Neural progenitor cell (in vitro differentiated cells): ENCODE results near the gene USP7. TPM values are rescaled to one million over a fixed set of nuclear protein-coding genes. Genes with fewer than 3 reads are reported as not detected.

Source experiments
- DNase-seq: peaks from one replicate; pipeline ENCODE4 v3.0.0-alpha.2; 2016; ENCODE audit warnings: low spot score
- H2AFZ ChIP-seq: fragments of 200-600 bp; sonication (generic); replicated peaks from 2 replicates; pipeline ENCODE4 v1.6.1; 2016; ENCODE audit warnings: antibody characterized with exemption
- H3F3A ChIP-seq: fragments of 200-600 bp; sonication (generic); 2 replicates; pipeline ENCODE4 v1.6.1; 2016; ENCODE audit warnings: antibody characterized with exemption, low read depth
- H3K27ac ChIP-seq: fragments of 200-600 bp; sonication (generic); 2 replicates; pipeline ENCODE4 v1.5.1; 2016; ENCODE audit warnings: mild to moderate bottlenecking
- H3K27me3 ChIP-seq: fragments of 200-600 bp; sonication (generic); 2 replicates; pipeline ENCODE4 v1.6.1; 2016; ENCODE audit warnings: mild to moderate bottlenecking, moderate library complexity
- H3K36me3 ChIP-seq: fragments of 200-600 bp; sonication (generic); 2 replicates; pipeline ENCODE4 v1.5.1; 2016
- H3K4me1 ChIP-seq: fragments of 200-600 bp; sonication (generic); 2 replicates; pipeline ENCODE4 v1.6.1; 2016; ENCODE audit warnings: mixed run types
- H3K4me2 ChIP-seq: fragments of 200-600 bp; sonication (generic); 2 replicates; pipeline ENCODE4 v1.6.1; 2016
- H3K4me3 ChIP-seq: fragments of 200-600 bp; sonication (generic); 2 replicates; pipeline ENCODE4 v1.5.1; 2016
- H3K79me2 ChIP-seq: fragments of 200-600 bp; sonication (generic); 2 replicates; pipeline ENCODE4 v1.6.1; 2016; ENCODE audit warnings: low read depth
- H3K9ac ChIP-seq: fragments of 200-600 bp; sonication (generic); 2 replicates; pipeline ENCODE4 v1.6.1; 2016
- H3K9me3 ChIP-seq: fragments of 200-600 bp; sonication (generic); 2 replicates; pipeline ENCODE4 v1.5.1; 2016; ENCODE audit warnings: low read depth
- H4K20me1 ChIP-seq: fragments of 200-600 bp; sonication (generic); 2 replicates; pipeline ENCODE4 v1.6.1; 2016; ENCODE audit warnings: low read depth
- H3K27ac Mint-ChIP-seq: 3 replicates; pipeline ENCODE4 v1.8.0; 2021; ENCODE audit warnings: mixed read lengths
- H3K27me3 Mint-ChIP-seq: 2 replicates; pipeline ENCODE4 v1.8.0; 2022; ENCODE audit warnings: low read depth, mild to moderate bottlenecking, inconsistent platforms, moderate library complexity, mixed read lengths; ENCODE audit not compliant: insufficient read depth
- H3K36me3 Mint-ChIP-seq: 3 replicates; pipeline ENCODE4 v1.8.0; 2021; ENCODE audit warnings: mixed read lengths
- H3K4me1 Mint-ChIP-seq: 3 replicates; pipeline ENCODE4 v1.8.0; 2021; ENCODE audit warnings: mixed read lengths
- H3K4me3 Mint-ChIP-seq: 3 replicates; pipeline ENCODE4 v1.8.0; 2021; ENCODE audit warnings: mild to moderate bottlenecking, moderate library complexity, mixed read lengths
- H3K9me3 Mint-ChIP-seq: 3 replicates; pipeline ENCODE4 v1.8.0; 2020; ENCODE audit warnings: mixed read lengths
- EZH2 ChIP-seq: fragments of 200-600 bp; sonication (generic); IDR thresholded peaks from 2 replicates; pipeline ENCODE4 v1.6.1; 2017; ENCODE audit warnings: antibody characterized with exemption, mild to moderate bottlenecking, moderate library complexity
- EZH2phosphoT487 ChIP-seq: fragments of 200-600 bp; sonication (generic); IDR thresholded peaks from 2 replicates; pipeline ENCODE4 v1.6.1; 2017; ENCODE audit warnings: antibody characterized with exemption
- total RNA-seq: library from RNA; depleted of rRNA; stranded (reverse); fragments of >200 nt; gene quantifications from 2 replicates; pipeline ENCODE4 v1.2.3, GENCODE V29; 2015; ENCODE audit warnings: low replicate concordance
- TF ChIP-seq, protein P1 (sequence below): fragments of 200-600 bp; sonication (generic); IDR thresholded peaks from 2 replicates; pipeline ENCODE4 v1.5.1; 2017; ENCODE audit warnings: antibody characterized with exemption, mild to moderate bottlenecking

Gene USP7
- total RNA-seq = 76.3 and 90.3 TPM in 2 replicates

- peak within 1 kb of the TSS; percentile 96 for H3K4me3 Mint-ChIP-seq
- H3K27ac Mint-ChIP-seq = no peak within 1 kb of the TSS
Observed at GRCh38 chr16:8963821-8964441, at the start of gene USP7. TSS of gene USP7 (minus strand) at chr16:8963906. CDS start at chr16:8963285, 621 bp downstream.

GRCh38 chr16:9013508-9013864 is 49.8 kb upstream of the USP7 start:
- Histone ChIP-seq H3K9me3 (no peaks in the 10 kb centered on the region), H3K4me1 (peaks cover 3% of the 10 kb centered on the region), H3K4me2 (peak overlapping the region; percentile 66), H3K9ac (no peak overlapping the region), H4K20me1 (no peaks in the 10 kb centered on the region), H3K27ac (no peak overlapping the region), H3K36me3 (no peaks in the 10 kb centered on the region), H3K4me3 (no peak overlapping the region), H3K27me3 (no peaks in the 10 kb centered on the region), H3K79me2 (no peaks in the 10 kb centered on the region), H2AFZ (peak overlapping the region; percentile 92), H3F3A (peaks cover 5% of the 10 kb centered on the region)
- TF ChIP-seq, protein P1, sequence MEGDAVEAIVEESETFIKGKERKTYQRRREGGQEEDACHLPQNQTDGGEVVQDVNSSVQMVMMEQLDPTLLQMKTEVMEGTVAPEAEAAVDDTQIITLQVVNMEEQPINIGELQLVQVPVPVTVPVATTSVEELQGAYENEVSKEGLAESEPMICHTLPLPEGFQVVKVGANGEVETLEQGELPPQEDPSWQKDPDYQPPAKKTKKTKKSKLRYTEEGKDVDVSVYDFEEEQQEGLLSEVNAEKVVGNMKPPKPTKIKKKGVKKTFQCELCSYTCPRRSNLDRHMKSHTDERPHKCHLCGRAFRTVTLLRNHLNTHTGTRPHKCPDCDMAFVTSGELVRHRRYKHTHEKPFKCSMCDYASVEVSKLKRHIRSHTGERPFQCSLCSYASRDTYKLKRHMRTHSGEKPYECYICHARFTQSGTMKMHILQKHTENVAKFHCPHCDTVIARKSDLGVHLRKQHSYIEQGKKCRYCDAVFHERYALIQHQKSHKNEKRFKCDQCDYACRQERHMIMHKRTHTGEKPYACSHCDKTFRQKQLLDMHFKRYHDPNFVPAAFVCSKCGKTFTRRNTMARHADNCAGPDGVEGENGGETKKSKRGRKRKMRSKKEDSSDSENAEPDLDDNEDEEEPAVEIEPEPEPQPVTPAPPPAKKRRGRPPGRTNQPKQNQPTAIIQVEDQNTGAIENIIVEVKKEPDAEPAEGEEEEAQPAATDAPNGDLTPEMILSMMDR = no peak
- no peak for TF ChIP-seq EZH2phosphoT487
- TF ChIP-seq EZH2 = no peak
- Mint-ChIP-seq H3K4me3 (no peak overlapping the region), H3K4me1 (peaks cover 3% of the 10 kb centered on the region), H3K9me3 (peaks cover 6% of the 10 kb centered on the region), H3K27ac (no peak overlapping the region), H3K27me3 (peaks cover 2% of the 10 kb centered on the region), H3K36me3 (no peaks in the 10 kb centered on the region)
- DNase-seq = no peak

More at GRCh38 chr16:8963821-8964441, at the start of gene USP7:
- TF ChIP-seq EZH2phosphoT487 = no peak
- TF ChIP-seq EZH2 = no peak
- TF ChIP-seq, protein P1 = no peak
- Mint-ChIP-seq H3K27me3 (peaks cover 7% of the 10 kb centered on the region), H3K36me3 (peaks cover 5% of the 10 kb centered on the region), H3K4me1 (peaks cover 48% of the 10 kb centered on the region), H3K9me3 (no peaks in the 10 kb centered on the region)
- Histone ChIP-seq H2AFZ (peak within 1 kb of the TSS; percentile 93), H3K4me2 (peak within 1 kb of the TSS; percentile 93), H3K4me3 (peak within 1 kb of the TSS; percentile 75), H3K9ac (peak within 1 kb of the TSS; percentile 80), H3K36me3 (no peaks in the 10 kb centered on the region), H3K9me3 (no peaks in the 10 kb centered on the region), H3K27me3 (peaks cover 30% of the 10 kb centered on the region), H3K27ac (no peak within 1 kb of the TSS), H3K79me2 (peaks cover 42% of the 10 kb centered on the region), H3K4me1 (peaks cover 36% of the 10 kb centered on the region), H3F3A (peaks cover 45% of the 10 kb centered on the region), H4K20me1 (peaks cover 39% of the 10 kb centered on the region)
- peak; percentile 96 for DNase-seq

DNA sequence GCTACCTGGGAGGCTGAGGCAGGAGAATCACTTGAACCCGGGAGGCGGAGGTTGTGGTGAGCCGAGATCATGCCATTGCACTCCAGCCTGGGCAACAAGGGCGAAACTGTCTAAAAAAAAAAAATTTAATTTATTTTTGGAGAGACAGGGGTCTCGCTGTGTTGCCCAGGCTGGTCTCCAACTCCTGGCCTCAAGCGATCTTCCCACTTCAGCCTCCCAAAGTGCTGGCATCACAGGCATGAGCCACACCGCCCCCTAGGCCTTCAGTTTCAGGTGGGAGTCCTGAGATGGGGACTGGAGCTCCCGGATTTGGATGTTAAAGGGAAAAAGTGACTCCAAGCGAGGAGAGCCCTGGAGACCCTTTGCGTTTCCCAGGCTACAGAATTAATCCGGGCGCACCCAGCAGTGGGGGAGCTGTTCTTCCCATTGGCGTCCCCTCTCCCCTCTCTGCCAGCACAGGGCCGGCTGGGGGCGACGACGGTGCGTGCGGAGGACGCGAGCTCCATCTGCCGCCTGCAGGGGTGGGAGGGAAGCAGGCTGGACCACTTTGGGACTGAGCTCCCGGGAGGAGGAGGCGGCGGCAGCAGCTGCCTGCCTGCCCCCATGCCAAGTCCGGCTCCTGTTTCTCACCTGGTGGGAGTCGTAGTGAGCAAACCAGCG is 49.3 kb upstream of the USP7 start:
- H3K36me3 Mint-ChIP-seq = no peaks in the 10 kb centered on the region
- peaks cover 5% of the 10 kb centered on the region for H3K4me1 Mint-ChIP-seq
- Histone ChIP-seq H3K36me3 (no peaks in the 10 kb centered on the region), H3K4me2 (peak overlapping the region; percentile 66), H2AFZ (peak overlapping the region; percentile 92), H3K27me3 (no peaks in the 10 kb centered on the region), H3K9ac (no peak overlapping the region), H4K20me1 (no peaks in the 10 kb centered on the region), H3F3A (peaks cover 5% of the 10 kb centered on the region), H3K4me3 (no peak overlapping the region), H3K9me3 (no peaks in the 10 kb centered on the region), H3K79me2 (no peaks in the 10 kb centered on the region), H3K4me1 (peaks cover 3% of the 10 kb centered on the region), H3K27ac (no peak overlapping the region)
- no peak for TF ChIP-seq EZH2phosphoT487
- TF ChIP-seq, protein P1 = peak; percentile 50
- H3K27ac Mint-ChIP-seq = no peak overlapping the region
- peaks cover 6% of the 10 kb centered on the region for H3K9me3 Mint-ChIP-seq
- no peak overlapping the region for H3K4me3 Mint-ChIP-seq
- peak; percentile 81 for DNase-seq
- H3K27me3 Mint-ChIP-seq = peaks cover 2% of the 10 kb centered on the region
